ENCODE results near the gene GNB5. TPM values are rescaled to one million over a fixed set of nuclear protein-coding genes. Genes with fewer than 3 reads are reported as not detected.

The GNB5 gene
- total RNA-seq, 3 donors from 2014 or later = 5.5 to 23.0 (median 6.3) TPM

- no peak for TF ChIP-seq CTCF (IDR thresholded peaks at IDR 0.05)
Observed at GRCh38 chr15:52148403-52148802, 42.8 kb downstream of the GNB5 start.

GRCh38 chr15:52146776-52147175 lies 44.4 kb downstream of the GNB5 start:
- peaks cover 5% of the 10 kb centered on the region for H3K4me1 ChIP-seq (ENCODE audit: low read depth)
- no peaks in the 10 kb centered on the region for H3K36me3 ChIP-seq (ENCODE audit: low read depth)
- intact Hi-C loops (cut with DNase I, micrococcal nuclease) = no loop called here
- DNase-seq (no peak), ATAC-seq (no peak)
- TF ChIP-seq CTCF (IDR thresholded peaks at IDR 0.05) = no peak
- no peaks in the 10 kb centered on the region for H3K9me3 ChIP-seq
- no peak overlapping the region for H3K4me3 ChIP-seq

More at GRCh38 chr15:52148403-52148802, 42.8 kb downstream of the GNB5 start:
- no peak for DNase-seq
- intact Hi-C loops (cut with DNase I, micrococcal nuclease) = no loop called here
- Histone ChIP-seq H3K4me1 (ENCODE audit: low read depth) (peaks cover 5% of the 10 kb centered on the region), H3K36me3 (ENCODE audit: low read depth) (no peaks in the 10 kb centered on the region), H3K9me3 (no peaks in the 10 kb centered on the region), H3K4me3 (no peak overlapping the region)
- no peak for ATAC-seq

- intact Hi-C loops (cut with DNase I, micrococcal nuclease) = no loop called here
- Histone ChIP-seq H3K4me3 (no peak overlapping the region), H3K4me1 (ENCODE audit: low read depth) (peaks cover 4% of the 10 kb centered on the region), H3K9me3 (no peaks in the 10 kb centered on the region), H3K36me3 (ENCODE audit: low read depth) (no peaks in the 10 kb centered on the region)
- no peak for TF ChIP-seq CTCF (IDR thresholded peaks at IDR 0.05)
- ATAC-seq = no peak
- no peak for DNase-seq
Observed at GRCh38 chr15:52146261-52146660, 44.9 kb downstream of the GNB5 start.

GRCh38 chr15:52144656-52145178 lies 46.5 kb downstream of the GNB5 start:
- Histone ChIP-seq H3K9me3 (no peaks in the 10 kb centered on the region), H3K36me3 (ENCODE audit: low read depth) (no peaks in the 10 kb centered on the region), H3K4me3 (no peak overlapping the region), H3K4me1 (ENCODE audit: low read depth) (no peaks in the 10 kb centered on the region)
- DNase-seq (no peak), ATAC-seq (no peak)
- intact Hi-C loops (cut with DNase I, micrococcal nuclease) = no loop called here
- TF ChIP-seq CTCF (IDR thresholded peaks at IDR 0.05) = no peak

- no peaks in the 10 kb centered on the region for H3K36me3 ChIP-seq (ENCODE audit: low read depth)
- intact Hi-C loops (cut with DNase I, micrococcal nuclease) = no loop called here
Observed at GRCh38 chr15:52143873-52144272, 47.3 kb downstream of the GNB5 start.

More at GRCh38 chr15:52143873-52144272, 47.3 kb downstream of the GNB5 start:
- DNase-seq (no peak), ATAC-seq (no peak)
- H3K9me3 ChIP-seq = no peaks in the 10 kb centered on the region
- H3K4me3 ChIP-seq = no peak overlapping the region
- H3K4me1 ChIP-seq (ENCODE audit: low read depth) = no peaks in the 10 kb centered on the region
- TF ChIP-seq CTCF (IDR thresholded peaks at IDR 0.05) = no peak

Measured in mucosa of descending colon (tissue), 3 donors.